H1 (cell line): Measurements from ENCODE around the gene SRSF7. TPM values are rescaled to one million over a fixed set of nuclear protein-coding genes. Genes with fewer than 3 reads are reported as not detected.
"Not testable (repeated sequence)": the region's sequence is repeated elsewhere in the genome, so short reads cannot be mapped to it uniquely, and the experiment has no call there.

Source experiments
- CTCF ChIA-PET: fragments of 300-600 bp; sonication (Branson Sonifier 250); formaldehyde crosslinking; loops from one replicate; lab custom pipeline; 2021; ENCODE audit not compliant: partially characterized antibody; lab: Charles Lee
- POLR2A ChIA-PET: fragments of 300-600 bp; sonication (Branson Sonifier 250); formaldehyde crosslinking; loops from one replicate; lab custom pipeline; 2021; ENCODE audit warnings: inconsistent platforms; ENCODE audit not compliant: partially characterized antibody; lab: Charles Lee
- DNase-seq, 2 experiments: peaks; one replicate each; pipeline versions ENCODE4 v3.0.0 to v3.0.0-alpha.2; 2010 to 2022; ENCODE audit warnings: low spot score in 2 of 2, low read depth in 1 of 2, mixed read lengths in 1 of 2
- FAIRE-seq: peaks from 2 replicates; lab custom pipeline; 2011; peaks lifted over from hg19 to GRCh38; lab: Jason Lieb, UNC
- H2AFZ ChIP-seq: 2 replicates; pipeline ENCODE4 v1.8.1; 2012; ENCODE audit warnings: low read length, inconsistent platforms
- H2AK5ac ChIP-seq: 2 replicates; pipeline ENCODE4 v1.6.1; 2013; ENCODE audit warnings: low read depth, low read length
- H2BK120ac ChIP-seq: replicated peaks from 2 replicates; pipeline ENCODE3; 2013; ENCODE audit warnings: low read depth, low read length, inconsistent platforms
- H2BK12ac ChIP-seq: 2 replicates; pipeline ENCODE4 v1.6.1; 2013; ENCODE audit warnings: low read depth, low read length
- H2BK15ac ChIP-seq: 2 replicates; pipeline ENCODE4 v1.6.1; 2013; ENCODE audit warnings: low read length
- H2BK20ac ChIP-seq: 2 replicates; pipeline ENCODE4 v1.6.1; 2013; ENCODE audit warnings: low read length
- H2BK5ac ChIP-seq: 2 replicates; pipeline ENCODE4 v1.6.1; 2013; ENCODE audit warnings: low read depth, low read length
- H3K14ac ChIP-seq: 2 replicates; pipeline ENCODE4 v1.6.1; 2013; ENCODE audit warnings: inconsistent platforms; ENCODE audit not compliant: insufficient read length
- H3K18ac ChIP-seq: 2 replicates; pipeline ENCODE4 v1.6.1; 2013; ENCODE audit warnings: low read length; ENCODE audit errors: extremely low read depth
- H3K23ac ChIP-seq: 2 replicates; pipeline ENCODE4 v1.6.1; 2013; ENCODE audit warnings: inconsistent platforms; ENCODE audit not compliant: insufficient read length
- H3K23me2 ChIP-seq: 2 replicates; pipeline ENCODE4 v1.6.1; 2013; ENCODE audit warnings: low read depth, low read length
- H3K27ac ChIP-seq: 2 replicates; pipeline ENCODE4 v1.6.1; 2011; ENCODE audit warnings: low read depth, low read length, inconsistent platforms
- H3K27me3 ChIP-seq, 4 experiments: replicated peaks in 1 of 4; 1 replicate in 1 of 4; 2 replicates in 3 of 4; pipeline versions ENCODE4 v1.6.1 to v1.8.1; 2011 to 2013; ENCODE audit warnings: low read length in 3 of 4, mild to moderate bottlenecking in 3 of 4, inconsistent platforms in 2 of 4, mixed read lengths in 2 of 4, moderate library complexity in 1 of 4; ENCODE audit not compliant: control insufficient read depth in 3 of 4, insufficient read depth in 3 of 4; ENCODE audit errors: extremely low read depth in 1 of 4
- H3K36me3 ChIP-seq, 4 experiments: 2 replicates each; pipeline versions ENCODE4 v1.6.1 to v1.8.1; 2011 to 2013; ENCODE audit warnings: mild to moderate bottlenecking in 4 of 4, low read length in 3 of 4, moderate library complexity in 2 of 4, control low read depth in 1 of 4, inconsistent platforms in 1 of 4; ENCODE audit not compliant: insufficient read depth in 4 of 4, control insufficient read depth in 2 of 4
- H3K4ac ChIP-seq: replicated peaks from 2 replicates; pipeline ENCODE3; 2013; ENCODE audit warnings: low read length, low read depth, mixed read lengths, inconsistent platforms; ENCODE audit not compliant: insufficient read length
- H3K4me1 ChIP-seq, 4 experiments: replicated peaks in 1 of 4; 1 replicate in 1 of 4; 2 replicates in 3 of 4; pipeline versions ENCODE4 v1.6.1 to v1.8.1; 2011 to 2013; ENCODE audit warnings: low read length in 3 of 4, inconsistent platforms in 2 of 4, mixed read lengths in 1 of 4; ENCODE audit not compliant: insufficient read depth in 4 of 4, control insufficient read depth in 3 of 4
- H3K4me2 ChIP-seq, 2 experiments: 2 replicates each; pipeline versions ENCODE4 v1.6.1 to v1.8.1; 2011 to 2013; ENCODE audit warnings: low read depth in 2 of 2, low read length in 2 of 2, control low read depth in 1 of 2, inconsistent platforms in 1 of 2, mild to moderate bottlenecking in 1 of 2; ENCODE audit not compliant: insufficient read depth in 1 of 2
- H3K4me3 ChIP-seq, 4 experiments: fragments of 200-600, 300-600 bp in 1 of 4; sonication (generic), shearing (Covaris generic), sonication (Bioruptor Twin) in 1 of 4; 2 replicates each; pipeline versions ENCODE4 v1.5.1 to v1.8.1; 2011 to 2016; ENCODE audit warnings: low read length in 4 of 4, low read depth in 3 of 4, control low read depth in 2 of 4, inconsistent platforms in 2 of 4, mild to moderate bottlenecking in 2 of 4, mixed read lengths in 1 of 4, moderate library complexity in 1 of 4; ENCODE audit not compliant: insufficient read depth in 2 of 4; ENCODE audit errors: extremely low read depth in 1 of 4
- H3K56ac ChIP-seq: replicated peaks from 2 replicates; pipeline ENCODE3; 2013; ENCODE audit warnings: low read depth, mild to moderate bottlenecking, mixed read lengths, low read length, inconsistent platforms; ENCODE audit not compliant: insufficient read length
- H3K79me1 ChIP-seq: 2 replicates; pipeline ENCODE4 v1.6.1; 2013; ENCODE audit warnings: low read depth, low read length, control low read depth
- H3K79me2 ChIP-seq, 2 experiments: 2 replicates each; pipeline versions ENCODE4 v1.6.1 to v1.8.1; 2012 to 2013; ENCODE audit warnings: low read length in 2 of 2, mild to moderate bottlenecking in 2 of 2, inconsistent platforms in 1 of 2; ENCODE audit not compliant: insufficient read depth in 2 of 2, control insufficient read depth in 1 of 2
- H3K9ac ChIP-seq, 4 experiments: replicated peaks in 1 of 4; 1 replicate in 1 of 4; 2 replicates in 3 of 4; pipeline versions ENCODE4 v1.6.1 to v1.8.1; 2011 to 2013; ENCODE audit warnings: low read depth in 3 of 4, low read length in 3 of 4, control low read depth in 2 of 4, mild to moderate bottlenecking in 2 of 4, moderate library complexity in 2 of 4, inconsistent platforms in 1 of 4; ENCODE audit errors: extremely low read depth in 1 of 4
- H3K9me3 ChIP-seq, 2 experiments: 2 replicates each; pipeline versions ENCODE4 v1.6.1 to v1.8.1; 2012 to 2013; ENCODE audit warnings: mild to moderate bottlenecking in 2 of 2, moderate library complexity in 2 of 2, control low read depth in 1 of 2, inconsistent platforms in 1 of 2, low read depth in 1 of 2, low read length in 1 of 2, mixed read lengths in 1 of 2; ENCODE audit not compliant: insufficient read depth in 2 of 2
- H4K20me1 ChIP-seq, 2 experiments: replicated peaks in 1 of 2; 2 replicates each; pipeline versions ENCODE3 to v1.8.1; 2011 to 2013; ENCODE audit warnings: inconsistent platforms in 2 of 2, low read length in 2 of 2, mild to moderate bottlenecking in 1 of 2; ENCODE audit not compliant: insufficient read depth in 2 of 2, control insufficient read depth in 1 of 2
- H4K5ac ChIP-seq: 2 replicates; pipeline ENCODE4 v1.6.1; 2013; ENCODE audit warnings: low read length, low read depth, mixed read lengths, inconsistent platforms; ENCODE audit not compliant: insufficient read length
- H4K8ac ChIP-seq: 2 replicates; pipeline ENCODE4 v1.8.0; 2013; ENCODE audit warnings: mild to moderate bottlenecking, moderate library complexity, low read length, inconsistent platforms; ENCODE audit not compliant: insufficient read depth; ENCODE audit errors: extremely low read depth
- H4K91ac ChIP-seq: replicated peaks from 2 replicates; pipeline ENCODE3; 2013; ENCODE audit warnings: low read length, mixed read lengths, inconsistent platforms; ENCODE audit not compliant: insufficient read length
- WGBS, 2 experiments: shearing (Covaris generic) in 1 of 2; methylation state at CpG; one replicate each; pipeline versions ENCODE4 v1.1.6 to v1.1.7; 2013 to 2015; ENCODE audit warnings: low lambda C conversion rate in 2 of 2, mixed read lengths in 2 of 2, inconsistent platforms in 1 of 2, low coverage in 1 of 2, missing lambda C conversion rate in 1 of 2; ENCODE audit not compliant: insufficient replicate concordance in 2 of 2, insufficient coverage in 1 of 2, insufficient read length in 1 of 2; ENCODE audit errors: extremely low coverage in 1 of 2, missing lambda C conversion rate in 1 of 2; 5-methylcytosine and 5-hydroxymethylcytosine counted together
- polyA plus RNA-seq, 7 experiments: library from polyadenylated mRNA; depleted of rRNA in 3 of 7; stranded (reverse) in 5 of 7; unstranded in 2 of 7; fragments of >200 nt in 5 of 7; fragments of 200-250 nt in 2 of 7; gene quantifications; 1 replicate in 5 of 7; 2 replicates in 1 of 7; 4 replicates in 1 of 7; pipeline versions ENCODE4 v1.2.1 to v1.2.3, GENCODE V29; 2011 to 2013; ENCODE audit warnings: missing spikeins in 2 of 7, mixed read lengths in 2 of 7
- total RNA-seq: library from RNA; stranded (reverse); fragmentation: NEBNext Ultra II Directional; extraction: Animal tissue kit (Norgen Biotek cat#: 25700); gene quantifications from 2 replicates; pipeline ENCODE4 v1.2.1, GENCODE V29; 2021

Gene SRSF7
- total and polyA plus RNA-seq, 2 of the 8 experiments (the other 6 are each of a cell fraction or from before 2014, with no cell fraction given), result 370 to 415 TPM

- H3K18ac ChIP-seq, H2BK15ac ChIP-seq, H3K27ac ChIP-seq, H2BK12ac ChIP-seq, CTCF ChIA-PET, H3K27me3 ChIP-seq, H3K4me3 ChIP-seq, H3K36me3 ChIP-seq, H2BK5ac ChIP-seq, H4K91ac ChIP-seq, H3K23ac ChIP-seq, H2BK20ac ChIP-seq, H3K9ac ChIP-seq, H2BK120ac ChIP-seq, H2AK5ac ChIP-seq, H2AFZ ChIP-seq, H3K79me2 ChIP-seq, H3K79me1 ChIP-seq, H3K9me3 ChIP-seq, H3K56ac ChIP-seq, H3K4me1 ChIP-seq, H3K23me2 ChIP-seq, DNase-seq, H4K8ac ChIP-seq, H3K14ac ChIP-seq, H3K4me2 ChIP-seq, H4K20me1 ChIP-seq, H4K5ac ChIP-seq, FAIRE-seq, H3K4ac ChIP-seq: not testable (repeated sequence)
- POLR2A ChIA-PET, result interaction anchor here (3.7 kb wide), 1 partner anchor 41 kb away, joined by 21 read pairs; the partner anchor contains the start of gene SRSF7
- 95% methylated on average over 8 of the region's 8 CpGs; no CpG with 5 or more reads in 1 of the 2 experiments for WGBS, 2 experiments
These were observed 41.2 kb upstream of the SRSF7 start for GRCh38 chr2:38792321-38792720.
